RWPE2 (cell line): ENCODE results near the gene ST7L.

ENCODE experiments used
- ATAC-seq: fragments of 200-7000 bp; cut with Tn5 transposase; 3 replicates; pipeline ENCODE4 v1.9.1; 2021; ENCODE audit warnings: low read depth
- DNase-seq: peaks from one replicate; pipeline ENCODE4 v3.0.0-alpha.2; 2020; ENCODE audit warnings: low spot score
- H3K27ac ChIP-seq: fragments of 450-650 bp; 2 replicates; pipeline ENCODE4 v1.5.1; 2017; ENCODE audit warnings: mild to moderate bottlenecking; ENCODE audit not compliant: poor library complexity, severe bottlenecking
- H3K27me3 ChIP-seq: fragments of 250-450 bp; sonication (Bioruptor Pico); 2 replicates; pipeline ENCODE4 v1.5.1; 2021; ENCODE audit warnings: mild to moderate bottlenecking, moderate library complexity; ENCODE audit not compliant: insufficient read depth, poor library complexity, severe bottlenecking
- H3K36me3 ChIP-seq: fragments of 250-450 bp; sonication (Bioruptor Pico); 2 replicates; pipeline ENCODE4 v1.5.1; 2020; ENCODE audit warnings: low read depth, mild to moderate bottlenecking, moderate library complexity
- H3K4me1 ChIP-seq: fragments of 250-450 bp; sonication (Bioruptor Pico); 2 replicates; pipeline ENCODE4 v1.5.1; 2021; ENCODE audit warnings: mild to moderate bottlenecking, moderate library complexity; ENCODE audit not compliant: insufficient read depth, poor library complexity, severe bottlenecking
- H3K4me3 ChIP-seq: fragments of 250-450 bp; sonication (Bioruptor Pico); 2 replicates; pipeline ENCODE4 v1.5.1; 2021; ENCODE audit warnings: mild to moderate bottlenecking, moderate library complexity; ENCODE audit not compliant: severe bottlenecking
- H3K9me3 ChIP-seq: fragments of 250-450 bp; sonication (Bioruptor Pico); 2 replicates; pipeline ENCODE4 v1.5.1; 2021; ENCODE audit warnings: mild to moderate bottlenecking, moderate library complexity; ENCODE audit not compliant: severe bottlenecking
- TF ChIP-seq, protein P1 (sequence below): fragments of 450-650 bp; IDR thresholded peaks from one replicate; pipeline ENCODE4 v1.5.1; 2017; ENCODE audit warnings: mild to moderate bottlenecking, moderate library complexity; ENCODE audit not compliant: poor library complexity, severe bottlenecking

ST7L gene

DNA sequence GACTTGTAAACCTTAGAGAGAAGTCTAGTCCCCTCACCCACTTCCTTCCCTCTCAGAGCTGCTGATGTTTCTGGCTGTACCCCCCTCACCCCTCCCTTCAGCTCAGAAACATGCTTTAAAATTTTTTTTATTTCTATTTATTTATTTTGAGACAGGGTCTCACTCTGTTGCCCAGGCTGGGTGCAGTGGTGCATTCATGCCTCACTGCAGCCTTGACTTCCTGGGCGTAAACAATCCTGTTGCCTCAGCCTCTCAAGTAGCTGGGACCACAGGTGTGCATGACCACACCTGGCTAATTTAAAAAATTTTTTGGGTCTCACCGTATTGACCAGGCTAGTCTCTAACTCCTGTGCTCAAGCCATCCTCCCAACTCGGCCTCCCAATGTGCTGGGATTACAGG lies 113.1 kb downstream of the ST7L start:
- no peaks in the 10 kb centered on the region for H3K9me3 ChIP-seq
- no peak overlapping the region for H3K27ac ChIP-seq
- no peak overlapping the region for H3K4me3 ChIP-seq
- peaks cover 4% of the 10 kb centered on the region for H3K4me1 ChIP-seq
- ATAC-seq (no peak), DNase-seq (no peak)
- TF ChIP-seq, protein P1, sequence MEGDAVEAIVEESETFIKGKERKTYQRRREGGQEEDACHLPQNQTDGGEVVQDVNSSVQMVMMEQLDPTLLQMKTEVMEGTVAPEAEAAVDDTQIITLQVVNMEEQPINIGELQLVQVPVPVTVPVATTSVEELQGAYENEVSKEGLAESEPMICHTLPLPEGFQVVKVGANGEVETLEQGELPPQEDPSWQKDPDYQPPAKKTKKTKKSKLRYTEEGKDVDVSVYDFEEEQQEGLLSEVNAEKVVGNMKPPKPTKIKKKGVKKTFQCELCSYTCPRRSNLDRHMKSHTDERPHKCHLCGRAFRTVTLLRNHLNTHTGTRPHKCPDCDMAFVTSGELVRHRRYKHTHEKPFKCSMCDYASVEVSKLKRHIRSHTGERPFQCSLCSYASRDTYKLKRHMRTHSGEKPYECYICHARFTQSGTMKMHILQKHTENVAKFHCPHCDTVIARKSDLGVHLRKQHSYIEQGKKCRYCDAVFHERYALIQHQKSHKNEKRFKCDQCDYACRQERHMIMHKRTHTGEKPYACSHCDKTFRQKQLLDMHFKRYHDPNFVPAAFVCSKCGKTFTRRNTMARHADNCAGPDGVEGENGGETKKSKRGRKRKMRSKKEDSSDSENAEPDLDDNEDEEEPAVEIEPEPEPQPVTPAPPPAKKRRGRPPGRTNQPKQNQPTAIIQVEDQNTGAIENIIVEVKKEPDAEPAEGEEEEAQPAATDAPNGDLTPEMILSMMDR, result no peak
- no peaks in the 10 kb centered on the region for H3K36me3 ChIP-seq
- no peaks in the 10 kb centered on the region for H3K27me3 ChIP-seq

DNA sequence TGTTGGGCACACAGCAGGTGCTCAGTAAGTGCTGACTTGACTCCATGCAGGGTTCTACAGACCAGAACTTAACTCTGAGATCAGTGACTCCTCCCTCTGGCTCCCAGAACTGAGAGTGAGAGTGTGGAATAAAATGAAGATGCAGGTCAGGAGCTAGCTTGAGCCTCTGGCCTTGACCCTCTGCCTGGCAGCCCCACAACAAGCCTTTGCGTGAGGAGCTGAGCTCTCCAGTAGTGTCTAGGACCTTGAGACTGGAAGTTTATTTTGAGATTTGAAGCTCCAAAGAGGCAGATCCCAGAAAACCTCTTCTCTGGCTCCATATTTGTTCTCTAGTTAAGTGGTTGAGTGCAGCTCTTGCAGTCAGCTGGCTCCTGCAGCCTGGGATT lies 113.5 kb downstream of the ST7L start:
- Histone ChIP-seq H3K9me3 (no peaks in the 10 kb centered on the region), H3K27ac (no peak overlapping the region), H3K4me1 (peaks cover 4% of the 10 kb centered on the region), H3K36me3 (no peaks in the 10 kb centered on the region), H3K4me3 (no peak overlapping the region), H3K27me3 (no peaks in the 10 kb centered on the region)
- TF ChIP-seq, protein P1, result no peak
- ATAC-seq (no peak), DNase-seq (no peak)

DNA sequence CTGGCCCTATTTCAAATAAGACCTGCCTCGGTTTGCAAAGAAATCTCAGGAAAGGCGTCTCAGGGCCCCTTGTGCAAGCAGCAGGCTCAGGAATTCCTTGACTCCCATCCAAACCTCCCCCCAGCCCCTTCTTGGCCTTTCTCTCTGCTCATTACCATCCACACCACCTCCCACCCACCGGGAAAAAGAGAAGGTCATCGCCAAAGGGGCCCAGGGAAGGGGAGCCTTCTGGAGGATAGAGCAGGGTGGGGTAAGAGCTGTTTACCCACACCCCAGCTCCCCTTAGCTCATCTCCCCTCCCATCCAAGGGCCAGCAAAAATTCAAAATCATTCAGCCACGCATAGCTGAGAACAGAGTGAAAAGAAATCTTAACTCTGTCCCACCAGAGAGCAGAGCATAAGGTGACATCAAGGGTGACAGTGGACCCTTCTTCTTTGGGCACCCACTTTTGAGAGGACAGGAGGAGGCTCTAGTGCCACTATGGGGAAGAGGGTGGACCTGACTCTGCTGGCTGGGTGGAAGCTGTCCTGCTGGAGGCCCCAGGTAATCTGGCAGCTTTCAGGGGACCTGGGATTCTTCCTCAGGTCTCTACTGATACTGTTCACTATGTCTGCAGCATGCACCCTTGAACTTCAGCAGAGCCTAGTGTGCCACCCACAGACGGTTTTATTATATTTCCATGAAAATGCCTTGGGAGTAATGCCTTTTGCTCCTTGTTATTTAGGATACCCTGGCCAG lies 114.1 kb downstream of the ST7L start:
- no peak for DNase-seq
- H3K4me3 ChIP-seq, result no peak overlapping the region
- ATAC-seq, result no peak
- H3K36me3 ChIP-seq, result no peaks in the 10 kb centered on the region
- peaks cover 4% of the 10 kb centered on the region for H3K4me1 ChIP-seq
- H3K9me3 ChIP-seq, result no peaks in the 10 kb centered on the region
- H3K27me3 ChIP-seq, result no peaks in the 10 kb centered on the region
- H3K27ac ChIP-seq, result no peak overlapping the region
- TF ChIP-seq, protein P1, result no peak

DNA sequence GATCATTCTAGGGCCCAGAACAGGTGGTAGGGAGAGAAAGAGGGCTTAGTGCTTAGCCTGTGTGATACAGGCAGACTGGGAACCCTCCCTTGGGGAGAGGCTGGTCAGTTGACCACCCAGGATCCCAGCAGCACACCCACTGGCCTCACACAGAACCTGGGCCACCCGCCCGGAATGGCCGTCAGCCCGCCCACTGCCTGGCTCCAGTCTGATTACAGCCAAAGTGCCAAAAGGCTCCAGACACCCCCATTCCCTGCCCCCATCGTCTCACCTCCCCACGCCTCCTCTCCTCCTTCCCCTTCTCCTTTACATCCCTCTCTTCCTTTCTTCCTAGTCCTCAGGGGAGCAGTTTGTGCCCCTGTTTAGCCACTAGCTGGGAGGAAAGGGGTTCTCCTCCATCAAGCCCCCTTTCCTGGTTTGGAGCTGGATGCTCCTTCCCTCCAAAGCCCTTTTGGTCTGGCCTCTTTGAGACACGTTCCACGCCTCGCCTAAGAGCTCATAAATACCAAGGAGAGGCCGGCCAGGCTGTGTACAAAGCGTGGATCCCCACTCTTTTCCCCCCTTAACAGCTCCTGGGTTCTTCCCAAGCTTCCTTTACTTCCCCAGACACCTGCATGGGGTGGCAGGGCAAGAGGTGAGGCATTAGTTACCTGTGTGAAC lies 114.8 kb downstream of the ST7L start:
- no peak for ATAC-seq
- TF ChIP-seq, protein P1, result no peak
- H3K4me1 ChIP-seq, result peaks cover 4% of the 10 kb centered on the region
- H3K4me3 ChIP-seq, result no peak overlapping the region
- no peaks in the 10 kb centered on the region for H3K36me3 ChIP-seq
- DNase-seq, result no peak
- H3K9me3 ChIP-seq, result no peaks in the 10 kb centered on the region
- no peaks in the 10 kb centered on the region for H3K27me3 ChIP-seq
- no peak overlapping the region for H3K27ac ChIP-seq

DNA sequence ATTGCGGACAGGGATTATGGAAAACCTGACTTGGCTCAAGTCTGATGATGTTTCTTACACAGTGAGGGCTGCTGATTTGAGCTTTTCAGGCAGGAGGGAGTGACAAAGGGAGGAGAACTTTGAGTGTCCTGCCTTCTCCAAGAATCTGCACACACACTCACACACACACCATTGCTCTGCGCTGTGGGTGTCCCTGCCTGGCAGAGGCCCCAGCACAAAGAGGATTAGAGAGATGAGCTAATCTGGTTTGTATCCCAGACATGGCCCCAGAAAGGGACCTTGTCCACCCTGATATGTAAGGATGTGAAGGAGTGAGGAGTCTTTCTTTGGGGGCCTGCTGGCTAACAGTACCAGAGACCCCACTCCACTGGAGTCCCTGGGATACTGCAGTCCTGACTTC lies 116.1 kb downstream of the ST7L start:
- Histone ChIP-seq H3K4me3 (no peak overlapping the region), H3K36me3 (no peaks in the 10 kb centered on the region), H3K27ac (no peak overlapping the region), H3K4me1 (peaks cover 4% of the 10 kb centered on the region), H3K9me3 (no peaks in the 10 kb centered on the region), H3K27me3 (no peaks in the 10 kb centered on the region)
- TF ChIP-seq, protein P1, result no peak
- no peak for DNase-seq
- ATAC-seq, result no peak
